IMR-90 (cell line): Measurements from ENCODE around the gene GUCY1A2. TPM values are rescaled to one million over a fixed set of nuclear protein-coding genes. Genes with fewer than 3 reads are reported as not detected.

Experiments
- ATAC-seq: fragments of 200-7000 bp; cut with Tn5 transposase; 2 replicates; pipeline ENCODE4 v1.9.1; 2020; ENCODE audit warnings: low read depth, mild to moderate bottlenecking, moderate library complexity
- BruUV-seq: library from RNA; stranded (reverse); fragments of 400-500 nt; replicated peaks from 2 replicates; lab custom pipeline; 2021; lab: Mats Ljungman, UMichigan
- CTCF ChIA-PET: fragments of 300-600 bp; formaldehyde crosslinking; extraction: SDS; loops from one replicate; lab custom pipeline; 2021; ENCODE audit warnings: antibody characterized with exemption; lab: Yijun Ruan, JAX
- POLR2A ChIA-PET: fragments of 300-600 bp; sonication (Branson Sonifier 250); formaldehyde crosslinking; loops from one replicate; lab custom pipeline; 2022; ENCODE audit warnings: antibody characterized with exemption; ENCODE audit not compliant: unreplicated experiment; lab: Charles Lee
- DNase-seq: peaks from one replicate; pipeline ENCODE4 v3.0.0; 2013
- H2AFZ ChIP-seq: replicated peaks from 2 replicates; pipeline ENCODE3; 2013; ENCODE audit warnings: low read length, mild to moderate bottlenecking; ENCODE audit not compliant: poor library complexity
- H2AK5ac ChIP-seq: 2 replicates; pipeline ENCODE4 v1.6.1; 2013; ENCODE audit warnings: low read depth, low read length, inconsistent platforms
- H2AK9ac ChIP-seq: replicated peaks from 2 replicates; pipeline ENCODE3; 2013; ENCODE audit warnings: mild to moderate bottlenecking, low read depth, low read length, moderate library complexity; ENCODE audit not compliant: poor library complexity
- H2BK120ac ChIP-seq: 2 replicates; pipeline ENCODE4 v1.6.1; 2013; ENCODE audit warnings: low read depth, low read length, inconsistent platforms
- H2BK15ac ChIP-seq: 3 replicates; pipeline ENCODE4 v1.6.1; 2013; ENCODE audit warnings: low read depth, low read length, inconsistent platforms
- H2BK20ac ChIP-seq: 2 replicates; pipeline ENCODE4 v1.6.1; 2013; ENCODE audit warnings: low read depth, mild to moderate bottlenecking, inconsistent platforms, low read length, moderate library complexity
- H2BK5ac ChIP-seq: 2 replicates; pipeline ENCODE4 v1.6.1; 2013; ENCODE audit warnings: mild to moderate bottlenecking, low read depth, low read length, inconsistent platforms; ENCODE audit not compliant: poor library complexity, severe bottlenecking
- H3K14ac ChIP-seq: replicated peaks from 2 replicates; pipeline ENCODE4 v1.6.1; 2013; ENCODE audit warnings: low read depth, low read length, inconsistent platforms
- H3K18ac ChIP-seq: 2 replicates; pipeline ENCODE4 v1.6.1; 2013; ENCODE audit warnings: low read depth, low read length, control low read depth
- H3K23ac ChIP-seq: 2 replicates; pipeline ENCODE4 v1.6.1; 2013; ENCODE audit warnings: low read depth, low read length, inconsistent platforms
- H3K27ac ChIP-seq: 2 replicates; pipeline ENCODE4 v1.5.1; 2013; ENCODE audit warnings: mild to moderate bottlenecking, control low read depth, low read length; ENCODE audit not compliant: insufficient read depth
- H3K27me3 ChIP-seq: 2 replicates; pipeline ENCODE4 v1.6.1; 2013; ENCODE audit warnings: low read length; ENCODE audit not compliant: control insufficient read depth, insufficient read depth
- H3K36me3 ChIP-seq: 2 replicates; pipeline ENCODE4 v1.6.1; 2013; ENCODE audit warnings: low read length, mixed read lengths; ENCODE audit not compliant: control insufficient read depth, insufficient read depth
- H3K4ac ChIP-seq: 2 replicates; pipeline ENCODE4 v1.6.1; 2013; ENCODE audit warnings: low read depth, low read length, inconsistent platforms
- H3K4me1 ChIP-seq: 2 replicates; pipeline ENCODE4 v1.6.1; 2013; ENCODE audit warnings: low read length, mixed read lengths; ENCODE audit not compliant: control insufficient read depth, insufficient read depth
- H3K4me2 ChIP-seq: 2 replicates; pipeline ENCODE4 v1.6.1; 2013; ENCODE audit warnings: low read depth, mild to moderate bottlenecking, control low read depth, low read length, moderate library complexity
- H3K4me3 ChIP-seq: 2 replicates; pipeline ENCODE4 v1.5.1; 2013; ENCODE audit warnings: low read depth, mild to moderate bottlenecking, control low read depth, low read length, moderate library complexity; ENCODE audit not compliant: insufficient read depth
- H3K56ac ChIP-seq: 2 replicates; pipeline ENCODE4 v1.6.1; 2013; ENCODE audit warnings: low read length, inconsistent platforms; ENCODE audit not compliant: insufficient read depth; ENCODE audit errors: extremely low read depth
- H3K79me1 ChIP-seq, 2 experiments: 2 replicates each; pipeline ENCODE4 v1.6.1; 2013; ENCODE audit warnings: low read length in 2 of 2, inconsistent platforms in 1 of 2, low read depth in 1 of 2
- H3K9ac ChIP-seq: 2 replicates; pipeline ENCODE4 v1.6.1; 2013; ENCODE audit warnings: low read depth, low read length, control low read depth
- H3K9me1 ChIP-seq: 2 replicates; pipeline ENCODE4 v1.6.1; 2013; ENCODE audit warnings: low read length, inconsistent platforms; ENCODE audit not compliant: insufficient read depth
- H3K9me3 ChIP-seq: 2 replicates; pipeline ENCODE4 v1.6.1; 2013; ENCODE audit warnings: low read length; ENCODE audit not compliant: control insufficient read depth, insufficient read depth
- H4K20me1 ChIP-seq: 2 replicates; pipeline ENCODE4 v1.6.1; 2013; ENCODE audit warnings: low read length, inconsistent platforms; ENCODE audit not compliant: insufficient read depth
- H4K5ac ChIP-seq: 2 replicates; pipeline ENCODE4 v1.6.1; 2013; ENCODE audit warnings: mild to moderate bottlenecking, low read depth, low read length, control low read depth
- H4K8ac ChIP-seq, 2 experiments: 2 replicates each; pipeline ENCODE4 v1.6.1; 2013; ENCODE audit warnings: low read depth in 2 of 2, low read length in 2 of 2, control low read depth in 1 of 2, inconsistent platforms in 1 of 2
- H4K91ac ChIP-seq: 2 replicates; pipeline ENCODE4 v1.6.1; 2013; ENCODE audit warnings: low read depth, low read length, inconsistent platforms; ENCODE audit not compliant: insufficient read depth
- BHLHE40 ChIP-seq: fragments of 150-350 bp; IDR thresholded peaks from 2 replicates; pipeline ENCODE4 v1.6.1; 2016; ENCODE audit warnings: mild to moderate bottlenecking, low read depth, low read length
- CEBPB ChIP-seq: IDR thresholded peaks from 2 replicates; pipeline ENCODE4 v1.6.1; 2012; ENCODE audit warnings: low read depth, low read length, improper control_type of control experiment
- CHD1 ChIP-seq: IDR thresholded peaks from 2 replicates; pipeline ENCODE4 v1.6.1; 2012; ENCODE audit warnings: low read depth, low read length, improper control_type of control experiment
- FOS ChIP-seq: fragments of 150-350 bp; IDR thresholded peaks from 2 replicates; pipeline ENCODE4 v1.6.1; 2016; ENCODE audit warnings: low read depth, low read length
- MAFK ChIP-seq: IDR thresholded peaks from 2 replicates; pipeline ENCODE4 v1.6.1; 2012; ENCODE audit warnings: low read depth, low read length, improper control_type of control experiment
- MAZ ChIP-seq: IDR thresholded peaks from 2 replicates; pipeline ENCODE4 v1.6.1; 2012; ENCODE audit warnings: low read depth, mild to moderate bottlenecking, low read length, improper control_type of control experiment, moderate library complexity, borderline replicate concordance
- MXI1 ChIP-seq: IDR thresholded peaks from 2 replicates; pipeline ENCODE4 v1.6.1; 2012; ENCODE audit warnings: low read depth, mild to moderate bottlenecking, low read length, moderate library complexity, borderline replicate concordance
- NFE2L2 ChIP-seq: fragments of 150-350 bp; IDR thresholded peaks from 2 replicates; pipeline ENCODE4 v1.6.1; 2016; ENCODE audit warnings: low read depth, mild to moderate bottlenecking, low read length
- POLR2A ChIP-seq: IDR thresholded peaks from 2 replicates; pipeline ENCODE4 v1.6.1; 2012; ENCODE audit warnings: mild to moderate bottlenecking, low read depth, low read length
- RAD21 ChIP-seq: IDR thresholded peaks from 2 replicates; pipeline ENCODE4 v1.6.1; 2012; ENCODE audit warnings: low read length, improper control_type of control experiment
- RCOR1 ChIP-seq: IDR thresholded peaks from 2 replicates; pipeline ENCODE4 v1.6.1; 2012; ENCODE audit warnings: mild to moderate bottlenecking, low read length, improper control_type of control experiment; ENCODE audit not compliant: insufficient replicate concordance
- RFX5 ChIP-seq: IDR thresholded peaks from 2 replicates; pipeline ENCODE4 v1.8.0; 2012; ENCODE audit warnings: low read depth, mild to moderate bottlenecking, low read length, moderate library complexity
- SMC3 ChIP-seq: fragments of 150-350 bp; IDR thresholded peaks from 2 replicates; pipeline ENCODE4 v1.6.1; 2016; ENCODE audit warnings: low read depth, mild to moderate bottlenecking, antibody characterized with exemption, low read length, moderate library complexity
- WGBS, 2 experiments: methylation state at CpG; one replicate each; pipeline versions ENCODE4 v1.1.5 to v1.1.7; 2013; ENCODE audit warnings: missing lambda C conversion rate in 2 of 2; ENCODE audit not compliant: insufficient read length in 1 of 2; ENCODE audit errors: extremely low coverage in 2 of 2; 5-methylcytosine and 5-hydroxymethylcytosine counted together
- dilution Hi-C: fragments of 300-500 bp; cut with HindIII; formaldehyde crosslinking; loops from one replicate; pipeline ENCODE4 v1.14.3; 2018; ENCODE audit warnings: low sequenced_read_pairs; ENCODE audit not compliant: unreplicated experiment
- in situ Hi-C: fragments of 300-500 bp; cut with MboI; formaldehyde crosslinking; loops from 3 replicates; pipeline ENCODE4 v1.14.3; 2019; ENCODE audit warnings: low sequenced_read_pairs, inconsistent platforms, mixed read lengths
- intact Hi-C: fragments of 100-400 bp; cut with micrococcal nuclease; formaldehyde crosslinking; loops from 2 replicates; pipeline ENCODE4 v1.10.0; 2022
- polyA plus RNA-seq, 3 experiments: library from polyadenylated mRNA; depleted of rRNA; stranded (reverse); fragments of >200 nt; gene quantifications; 2 replicates each; pipeline ENCODE4 v1.2.3, GENCODE V29; 2012; ENCODE audit warnings: low replicate concordance in 1 of 3
- total RNA-seq: library from RNA; depleted of rRNA; stranded (reverse); fragments of >200 nt; gene quantifications from 2 replicates; pipeline ENCODE4 v1.2.3, GENCODE V29; 2012
- TF ChIP-seq, protein P1 (sequence below): fragments of 150-350 bp; IDR thresholded peaks from 2 replicates; pipeline ENCODE4 v1.6.1; 2017; ENCODE audit warnings: mild to moderate bottlenecking, antibody characterized with exemption, low read length, low read depth
- TF ChIP-seq, protein P2 (sequence below): conservative IDR thresholded peaks from 2 replicates; pipeline ENCODE4 v1.5.1; 2012; ENCODE audit warnings: mild to moderate bottlenecking, low read depth, low read length, improper control_type of control experiment
- TF ChIP-seq, protein P3 (sequence below): fragments of 150-350 bp; IDR thresholded peaks from 2 replicates; pipeline ENCODE4 v1.6.1; 2016; ENCODE audit warnings: low read depth, mild to moderate bottlenecking, low read length, moderate library complexity, borderline replicate concordance

The GUCY1A2 gene
- total and polyA plus RNA-seq, 2 of the 4 experiments (the other 2 are of a cell fraction) = under 0.01 to 0.03 TPM

DNA sequence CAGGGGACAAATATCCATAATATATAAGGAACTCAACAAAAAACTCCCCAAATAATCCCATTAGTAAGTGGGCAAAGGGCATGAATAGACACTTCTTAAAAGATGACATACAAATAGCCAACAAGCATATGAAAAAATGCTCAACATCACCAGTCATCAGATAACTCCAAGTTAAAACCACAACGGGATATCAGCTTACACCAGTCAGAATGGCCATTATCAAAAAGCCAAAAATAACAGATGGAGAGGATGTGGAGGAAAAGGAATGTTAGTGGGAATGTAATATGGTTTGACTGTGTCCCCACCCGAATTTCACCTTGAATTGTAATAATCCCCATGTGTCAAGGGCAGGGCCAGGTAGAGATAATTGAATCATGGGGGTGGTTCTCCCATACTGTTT lies 350.1 kb downstream of the GUCY1A2 start:
- Histone ChIP-seq H3K36me3 (no peaks in the 10 kb centered on the region), H3K9ac (no peak overlapping the region), H2AK9ac (no peak overlapping the region), H3K79me1 (no peaks in the 10 kb centered on the region), H3K9me1 (no peaks in the 10 kb centered on the region), H2AK5ac (no peak overlapping the region), H4K8ac (no peak overlapping the region), H2BK120ac (no peak overlapping the region), H2BK5ac (no peak overlapping the region), H3K27ac (no peak overlapping the region), H4K91ac (no peak overlapping the region), H4K20me1 (no peaks in the 10 kb centered on the region), H3K4me3 (no peak overlapping the region), H3K9me3 (no peaks in the 10 kb centered on the region), H2BK15ac (no peak overlapping the region), H3K4me2 (no peak overlapping the region), H3K23ac (no peak overlapping the region), H2BK20ac (no peak overlapping the region; the same call in 1 of the 2 replicates), H4K5ac (no peak overlapping the region), H3K4me1 (no peaks in the 10 kb centered on the region), H3K56ac (no peak overlapping the region), H3K14ac (no peak overlapping the region), H3K4ac (no peak overlapping the region), H3K18ac (no peak overlapping the region), H3K27me3 (no peaks in the 10 kb centered on the region), H2AFZ (no peak overlapping the region)
- POLR2A ChIA-PET = no interaction called here
- TF ChIP-seq RAD21 = no peak
- no peak for TF ChIP-seq NFE2L2
- no peak for TF ChIP-seq MAFK
- no peak for TF ChIP-seq POLR2A
- TF ChIP-seq CHD1 = no peak
- TF ChIP-seq MAZ = no peak
- TF ChIP-seq, protein P1, sequence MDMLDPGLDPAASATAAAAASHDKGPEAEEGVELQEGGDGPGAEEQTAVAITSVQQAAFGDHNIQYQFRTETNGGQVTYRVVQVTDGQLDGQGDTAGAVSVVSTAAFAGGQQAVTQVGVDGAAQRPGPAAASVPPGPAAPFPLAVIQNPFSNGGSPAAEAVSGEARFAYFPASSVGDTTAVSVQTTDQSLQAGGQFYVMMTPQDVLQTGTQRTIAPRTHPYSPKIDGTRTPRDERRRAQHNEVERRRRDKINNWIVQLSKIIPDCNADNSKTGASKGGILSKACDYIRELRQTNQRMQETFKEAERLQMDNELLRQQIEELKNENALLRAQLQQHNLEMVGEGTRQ = no peak
- TF ChIP-seq, protein P2, sequence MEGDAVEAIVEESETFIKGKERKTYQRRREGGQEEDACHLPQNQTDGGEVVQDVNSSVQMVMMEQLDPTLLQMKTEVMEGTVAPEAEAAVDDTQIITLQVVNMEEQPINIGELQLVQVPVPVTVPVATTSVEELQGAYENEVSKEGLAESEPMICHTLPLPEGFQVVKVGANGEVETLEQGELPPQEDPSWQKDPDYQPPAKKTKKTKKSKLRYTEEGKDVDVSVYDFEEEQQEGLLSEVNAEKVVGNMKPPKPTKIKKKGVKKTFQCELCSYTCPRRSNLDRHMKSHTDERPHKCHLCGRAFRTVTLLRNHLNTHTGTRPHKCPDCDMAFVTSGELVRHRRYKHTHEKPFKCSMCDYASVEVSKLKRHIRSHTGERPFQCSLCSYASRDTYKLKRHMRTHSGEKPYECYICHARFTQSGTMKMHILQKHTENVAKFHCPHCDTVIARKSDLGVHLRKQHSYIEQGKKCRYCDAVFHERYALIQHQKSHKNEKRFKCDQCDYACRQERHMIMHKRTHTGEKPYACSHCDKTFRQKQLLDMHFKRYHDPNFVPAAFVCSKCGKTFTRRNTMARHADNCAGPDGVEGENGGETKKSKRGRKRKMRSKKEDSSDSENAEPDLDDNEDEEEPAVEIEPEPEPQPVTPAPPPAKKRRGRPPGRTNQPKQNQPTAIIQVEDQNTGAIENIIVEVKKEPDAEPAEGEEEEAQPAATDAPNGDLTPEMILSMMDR = no peak
- no peak for TF ChIP-seq FOS
- no peak for TF ChIP-seq MXI1
- no peak for TF ChIP-seq CEBPB
- TF ChIP-seq, protein P3, sequence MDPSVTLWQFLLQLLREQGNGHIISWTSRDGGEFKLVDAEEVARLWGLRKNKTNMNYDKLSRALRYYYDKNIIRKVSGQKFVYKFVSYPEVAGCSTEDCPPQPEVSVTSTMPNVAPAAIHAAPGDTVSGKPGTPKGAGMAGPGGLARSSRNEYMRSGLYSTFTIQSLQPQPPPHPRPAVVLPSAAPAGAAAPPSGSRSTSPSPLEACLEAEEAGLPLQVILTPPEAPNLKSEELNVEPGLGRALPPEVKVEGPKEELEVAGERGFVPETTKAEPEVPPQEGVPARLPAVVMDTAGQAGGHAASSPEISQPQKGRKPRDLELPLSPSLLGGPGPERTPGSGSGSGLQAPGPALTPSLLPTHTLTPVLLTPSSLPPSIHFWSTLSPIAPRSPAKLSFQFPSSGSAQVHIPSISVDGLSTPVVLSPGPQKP = no peak
- no peak for TF ChIP-seq RFX5
- TF ChIP-seq SMC3 = no peak
- no peak for TF ChIP-seq RCOR1
- TF ChIP-seq BHLHE40 = no peak
- DNase-seq = peak; percentile 71
- CTCF ChIA-PET = no interaction called here
- ATAC-seq = peak; percentile 32
- no TSS peak for BruUV-seq
- dilution Hi-C loops (no loop called here), intact Hi-C loops (no loop called here), in situ Hi-C loops (no loop called here)
- WGBS, 2 experiments = no CpG with 5 or more reads among the region's 2 CpGs
